HG03039 (cell line): ENCODE measurements around the gene FHIP2A.
"Not testable (repeated sequence)": the region's sequence is repeated elsewhere in the genome, so short reads cannot be mapped to it uniquely, and the experiment has no call there.

Source experiments
- ATAC-seq: cut with Tn5 transposase; IDR thresholded peaks from one replicate; pipeline ENCODE4 v1.9.1; 2021; ENCODE audit warnings: mild to moderate bottlenecking, moderate library complexity; ENCODE audit not compliant: unreplicated experiment

Gene FHIP2A

DNA sequence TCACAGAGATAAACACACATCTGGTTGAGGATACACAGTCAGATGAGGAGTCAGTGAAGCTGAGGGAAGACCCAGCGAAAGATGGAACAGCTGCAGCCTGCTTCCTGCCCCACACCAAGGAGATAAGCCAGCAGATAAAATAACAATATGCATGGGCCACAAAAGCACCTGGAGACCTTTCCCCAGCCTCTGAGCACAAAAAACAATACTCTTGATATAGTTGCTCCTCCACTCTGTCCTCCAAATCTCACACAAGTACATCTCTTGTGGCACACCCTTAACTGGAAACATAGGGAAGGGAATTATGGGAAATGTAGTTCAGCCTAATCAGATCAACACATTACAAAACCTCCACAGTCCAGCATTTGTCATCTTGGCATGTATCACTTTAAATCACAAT is 9.7 kb upstream of the FHIP2A start:
- ATAC-seq = no peak

DNA sequence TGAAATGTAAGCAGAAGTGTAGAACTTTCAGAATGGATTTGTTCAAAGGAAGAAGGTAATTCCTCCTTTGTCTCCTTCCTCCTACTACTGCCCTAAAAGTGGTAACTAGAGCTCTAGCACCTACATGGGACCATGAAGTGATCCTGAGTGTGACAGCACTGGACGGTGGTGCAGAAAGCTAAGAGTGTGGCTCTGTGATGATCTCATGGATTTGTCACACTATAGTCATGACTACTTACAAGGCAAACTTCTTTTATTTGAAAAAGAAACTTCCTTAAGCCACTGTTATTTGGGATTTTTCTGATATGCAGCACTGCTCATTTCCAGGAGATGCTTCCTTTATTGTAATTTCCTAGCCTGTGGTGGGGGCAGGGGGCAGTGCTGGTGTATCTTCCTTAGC is 5.8 kb upstream of the FHIP2A start:
- ATAC-seq = no peak

- ATAC-seq = no peak
These were observed 5.3 kb upstream of the FHIP2A start for GRCh38 chr10:114816308-114816707.

GRCh38 chr10:114819322-114819721 is 2.3 kb upstream of the FHIP2A start:
- ATAC-seq = no peak

DNA sequence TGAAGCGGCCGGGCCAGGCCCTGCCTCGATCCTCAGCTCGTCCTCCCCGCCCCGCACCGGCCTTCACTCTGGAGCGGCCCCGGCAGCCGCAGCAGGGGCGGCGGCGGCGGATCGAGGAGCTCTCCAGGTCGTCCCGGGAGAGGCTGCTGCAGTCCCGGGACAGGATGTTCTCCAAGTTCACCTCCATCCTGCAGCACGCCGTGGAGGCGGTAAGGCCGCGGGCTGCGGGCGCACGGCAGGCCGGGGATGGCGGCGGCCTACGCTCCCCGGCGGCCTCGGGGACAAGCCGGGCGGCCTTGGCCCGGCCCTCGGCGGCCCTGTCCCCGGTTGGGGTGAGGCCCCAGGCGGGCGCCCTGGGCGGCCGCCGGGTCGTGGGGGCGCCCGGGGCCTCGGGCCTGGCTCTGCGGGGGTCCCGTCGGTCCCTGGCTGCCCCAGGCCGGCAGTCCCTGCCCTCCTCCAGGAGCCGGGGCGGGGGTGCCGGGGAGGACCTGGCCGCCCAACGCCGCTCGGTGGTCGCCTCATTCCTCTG is 399 bp downstream of the FHIP2A start:
- ATAC-seq = peak; percentile 32

DNA sequence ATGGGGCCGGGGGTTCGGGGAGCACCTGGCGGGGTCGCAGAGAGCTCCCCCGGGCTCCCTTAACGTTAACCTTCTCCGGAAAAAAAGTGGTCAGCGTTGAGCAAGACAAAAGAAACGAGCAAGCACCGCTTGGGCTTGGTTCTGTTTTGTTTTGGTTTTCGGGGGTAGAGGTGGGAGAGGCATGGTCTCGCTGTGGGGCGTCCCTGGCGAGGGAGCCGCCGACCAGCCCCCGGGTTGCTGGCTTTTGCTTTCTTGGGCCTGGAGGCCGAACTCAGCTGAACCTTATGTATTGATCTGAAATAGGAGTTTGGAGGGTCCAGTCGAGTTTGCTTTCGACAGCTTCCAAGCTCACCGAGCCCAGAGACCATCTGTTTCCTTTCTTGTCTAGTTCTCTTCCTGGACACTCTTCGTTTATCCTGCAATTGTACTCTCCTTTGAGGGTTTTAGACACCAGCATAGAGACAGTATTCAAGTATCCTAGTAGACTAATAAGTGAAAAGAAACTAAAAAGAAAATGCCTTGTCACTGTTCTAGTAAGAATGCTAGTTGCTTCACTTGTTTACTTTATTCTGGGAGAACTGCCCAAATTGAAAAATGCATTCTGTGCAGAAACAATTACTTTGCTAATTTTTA is 980 bp downstream of the FHIP2A start:
- ATAC-seq = peak; percentile 22

GRCh38 chr10:114823077-114823463 is 1.5 kb downstream of the FHIP2A start:
- no peak for ATAC-seq

DNA sequence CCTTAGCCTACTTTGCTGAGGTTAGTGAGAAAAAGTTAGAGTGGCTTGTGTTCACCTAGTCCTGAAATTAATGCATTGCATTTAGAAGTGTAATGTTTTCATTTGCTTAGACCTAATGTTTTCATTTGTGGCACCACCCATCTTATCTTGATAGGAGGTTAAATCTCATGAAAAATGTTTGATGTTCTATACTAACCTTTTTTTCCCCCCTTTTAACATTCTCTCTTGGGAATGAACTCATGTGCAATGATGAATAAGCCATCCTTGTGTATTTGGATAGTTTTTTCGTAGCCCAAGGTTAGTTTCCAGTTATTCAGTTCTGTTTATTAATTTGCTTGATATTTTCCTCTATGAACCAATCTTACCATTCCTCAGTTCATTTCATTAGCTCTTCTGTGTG is 2.8 kb downstream of the FHIP2A start:
- no peak for ATAC-seq

DNA sequence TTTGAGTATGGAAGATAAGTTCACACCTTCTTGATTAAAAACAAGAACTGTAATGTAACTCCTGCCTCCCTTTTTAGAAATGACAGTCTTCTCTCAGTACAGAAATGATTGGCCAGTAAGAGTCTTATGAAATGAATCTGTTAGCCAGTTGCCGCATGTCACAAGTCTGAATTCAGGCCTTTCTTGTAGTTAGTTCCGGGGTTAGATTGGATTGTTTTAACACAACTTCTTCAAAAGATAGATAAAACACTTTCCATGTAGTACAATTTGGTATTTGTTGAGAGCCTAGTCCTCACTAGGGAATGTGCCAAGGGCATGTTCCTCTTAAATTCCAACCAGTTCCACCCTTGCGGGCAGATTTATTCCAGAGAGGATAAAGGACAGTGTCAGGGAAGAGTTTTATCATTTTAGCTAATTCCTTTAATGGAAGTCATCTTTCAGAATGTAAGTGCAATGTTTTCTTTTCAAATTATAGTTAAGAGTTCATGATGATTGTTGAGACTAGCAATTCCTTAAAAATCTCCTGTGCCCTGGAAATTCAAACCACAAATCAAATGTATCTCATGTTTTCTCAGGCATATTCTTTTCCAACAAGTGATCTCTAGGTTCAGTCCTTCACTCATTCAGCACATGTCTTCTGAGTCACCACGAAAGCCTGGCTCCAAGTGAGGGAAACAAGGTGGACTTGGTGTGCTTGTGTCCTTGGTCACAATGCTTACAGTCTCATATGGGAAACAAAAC is 4.1 kb downstream of the FHIP2A start:
- peak; percentile 51 for ATAC-seq

- no peak for ATAC-seq
These were observed 7.8 kb downstream of the FHIP2A start for GRCh38 chr10:114829160-114829909.

GRCh38 chr10:114831186-114831867 is 9.7 kb downstream of the FHIP2A start:
- no peak for ATAC-seq

DNA sequence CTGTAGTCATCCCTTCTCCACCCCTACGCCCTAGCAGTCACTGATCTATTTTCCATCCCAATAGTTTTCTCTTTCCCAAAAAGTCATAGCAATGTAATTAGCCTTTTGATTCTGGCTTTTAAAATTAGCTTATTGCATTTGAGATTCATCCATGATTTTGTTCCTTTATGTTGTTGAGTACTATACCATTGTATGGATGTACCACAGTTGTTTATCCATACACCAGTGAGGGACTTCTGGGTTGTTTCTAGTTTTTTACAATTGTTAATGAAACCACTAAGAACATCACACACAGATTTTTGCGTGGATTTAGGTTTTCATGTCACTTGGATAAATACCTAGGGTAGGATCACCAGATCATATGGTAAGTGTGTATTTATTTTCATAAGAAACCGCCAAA is 16.1 kb downstream of the FHIP2A start:
- no peak for ATAC-seq

DNA sequence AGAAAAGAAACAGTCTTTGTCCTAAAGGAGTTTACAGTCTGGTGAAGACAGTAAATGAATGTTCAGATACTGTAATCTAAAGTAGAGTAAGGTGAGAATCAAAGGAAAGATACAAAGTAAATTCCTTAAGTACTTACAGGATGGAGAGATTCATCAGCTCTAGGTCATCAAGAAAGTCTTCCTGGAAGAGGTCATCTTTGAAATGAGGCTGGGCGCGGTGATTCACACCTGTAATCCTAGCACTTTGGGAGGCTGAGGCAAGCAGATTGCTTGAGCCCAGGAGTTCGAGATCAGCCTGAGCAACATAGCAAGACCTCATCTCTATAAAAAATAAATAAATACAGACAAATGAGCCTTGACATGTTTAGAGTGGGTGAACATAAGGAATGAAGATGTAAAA is 18.3 kb downstream of the FHIP2A start:
- no peak for ATAC-seq

GRCh38 chr10:114845978-114846693 is 24.6 kb downstream of the FHIP2A start:
- ATAC-seq = no peak

DNA sequence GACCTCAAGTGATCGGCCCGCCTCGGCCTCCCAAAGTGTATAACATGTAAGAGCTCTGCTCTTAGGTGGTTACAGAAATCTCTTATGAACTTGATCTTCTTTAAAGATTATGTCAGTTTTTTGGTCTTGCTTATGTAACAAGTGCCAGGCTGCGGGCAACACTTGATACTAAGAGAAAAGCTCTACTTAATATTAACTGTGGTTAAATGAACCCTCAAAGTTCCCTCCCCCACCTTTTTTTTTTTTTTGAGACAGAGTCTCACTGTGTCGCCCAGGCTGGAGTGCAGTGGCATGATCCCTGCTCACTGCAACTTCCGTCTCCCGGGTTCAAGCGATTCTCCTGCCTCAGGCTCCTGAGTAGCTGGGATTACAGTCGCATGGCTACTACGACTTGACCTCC is 25.9 kb downstream of the FHIP2A start:
- ATAC-seq = not testable (repeated sequence)

DNA sequence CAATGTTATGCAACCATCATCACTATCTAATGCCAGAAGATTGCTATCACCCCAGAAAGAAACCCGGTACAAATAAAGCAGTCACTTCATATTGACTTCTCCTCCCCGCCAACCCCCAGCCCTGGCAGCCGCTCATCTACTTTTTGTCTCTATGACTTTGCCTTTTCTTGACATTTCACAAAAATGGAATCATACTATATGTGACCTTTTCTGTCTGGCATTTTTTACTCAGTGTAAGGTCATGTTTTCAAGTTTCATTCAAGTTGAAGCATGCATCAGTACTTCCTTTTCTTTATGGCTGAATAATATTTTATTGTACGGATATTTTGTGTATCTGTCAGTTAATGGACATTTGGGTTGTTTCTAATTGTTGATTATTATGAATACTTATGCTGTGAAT is 28.1 kb downstream of the FHIP2A start:
- ATAC-seq = no peak

GRCh38 chr10:114850126-114850525 is 28.5 kb downstream of the FHIP2A start:
- ATAC-seq = no peak

GRCh38 chr10:114851336-114851735 is 29.8 kb downstream of the FHIP2A start:
- no peak for ATAC-seq

DNA sequence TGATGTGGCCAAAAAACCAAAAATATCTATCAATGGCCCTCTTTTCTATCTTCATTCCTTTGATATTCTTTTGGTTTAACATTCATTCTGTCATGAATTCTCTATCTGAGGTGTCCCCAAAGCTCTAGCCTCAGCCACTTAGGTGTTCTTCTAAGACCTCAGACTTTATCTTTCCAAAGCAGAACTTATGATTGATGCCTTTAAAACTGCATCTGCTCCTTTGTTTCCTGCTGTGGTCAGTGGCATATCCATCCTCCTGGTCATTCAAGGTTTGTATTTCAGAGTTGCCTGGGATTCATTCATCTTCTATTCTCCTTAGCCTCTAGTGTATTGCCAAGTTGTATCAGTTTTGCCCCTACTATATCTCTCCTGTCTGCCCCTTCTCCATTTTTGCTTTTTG is 30.6 kb downstream of the FHIP2A start:
- no peak for ATAC-seq

DNA sequence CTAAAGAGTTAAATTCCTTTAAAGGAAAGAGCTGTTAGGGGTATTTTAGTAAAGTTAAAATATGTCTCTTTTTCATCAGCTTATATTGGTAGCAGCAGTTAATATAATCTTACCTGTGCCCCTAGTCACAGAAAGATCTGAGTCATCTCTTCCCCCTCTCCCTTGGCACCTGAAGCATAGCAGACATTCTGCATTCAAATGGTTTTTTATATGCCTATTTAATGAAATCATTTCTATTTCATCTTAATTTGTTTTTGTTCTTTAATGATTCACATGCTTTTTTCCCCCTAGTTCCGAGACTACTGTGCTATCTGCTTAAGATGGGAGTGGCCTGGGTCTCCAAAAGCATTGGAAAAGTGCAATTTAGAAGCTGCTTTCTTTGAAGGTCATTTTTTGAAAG is 33.3 kb downstream of the FHIP2A start:
- ATAC-seq = no peak
